GM18511 (cell line): Measurements from ENCODE around the gene PRRG1.
A peak's percentile ranks its signal among the peaks of the same experiment; 100 is the strongest.
"Not testable (repeated sequence)": the region's sequence is repeated elsewhere in the genome, so short reads cannot be mapped to it uniquely, and the experiment has no call there.

ENCODE experiments used
- ATAC-seq: cut with Tn5 transposase; IDR thresholded peaks from one replicate; pipeline ENCODE4 v1.9.1; 2021; ENCODE audit warnings: mild to moderate bottlenecking, moderate library complexity; ENCODE audit not compliant: unreplicated experiment

PRRG1 gene

GRCh38 chrX:37468124-37468739, 119.1 kb downstream of the PRRG1 start:
- ATAC-seq: no peak

GRCh38 chrX:37470711-37471110, 121.5 kb downstream of the PRRG1 start:
- no peak for ATAC-seq

- no peak for ATAC-seq
Measured at GRCh38 chrX:37472836-37473235, 123.7 kb downstream of the PRRG1 start.

GRCh38 chrX:37474478-37474877, 125.3 kb downstream of the PRRG1 start:
- ATAC-seq: no peak

GRCh38 chrX:37476571-37477170, 127.5 kb downstream of the PRRG1 start:
- ATAC-seq: no peak

GRCh38 chrX:37484335-37484734, 135.2 kb downstream of the PRRG1 start:
- ATAC-seq: not testable (repeated sequence)

- ATAC-seq: no peak
Measured at GRCh38 chrX:37485429-37485828, 136.3 kb downstream of the PRRG1 start.

GRCh38 chrX:37487271-37487670, 138.1 kb downstream of the PRRG1 start:
- no peak for ATAC-seq

GRCh38 chrX:37488323-37488722, 139.2 kb downstream of the PRRG1 start:
- ATAC-seq: no peak

GRCh38 chrX:37491686-37492085, 142.5 kb downstream of the PRRG1 start:
- ATAC-seq: no peak

- peak; percentile 63 for ATAC-seq
Measured at GRCh38 chrX:37495760-37496159, 146.6 kb downstream of the PRRG1 start.

GRCh38 chrX:37497126-37497525, 148.0 kb downstream of the PRRG1 start:
- ATAC-seq: not testable (repeated sequence)

GRCh38 chrX:37498323-37498722, 149.2 kb downstream of the PRRG1 start:
- ATAC-seq: not testable (repeated sequence)

GRCh38 chrX:37499649-37500048, 150.5 kb downstream of the PRRG1 start:
- ATAC-seq: not testable (repeated sequence)

GRCh38 chrX:37504991-37505390, 155.8 kb downstream of the PRRG1 start:
- ATAC-seq: no peak
